ENCODE measurements around the gene CBX1.
"Not testable (repeated sequence)": the region's sequence is repeated elsewhere in the genome, so short reads cannot be mapped to it uniquely, and the experiment has no call there.

The CBX1 gene

DNA sequence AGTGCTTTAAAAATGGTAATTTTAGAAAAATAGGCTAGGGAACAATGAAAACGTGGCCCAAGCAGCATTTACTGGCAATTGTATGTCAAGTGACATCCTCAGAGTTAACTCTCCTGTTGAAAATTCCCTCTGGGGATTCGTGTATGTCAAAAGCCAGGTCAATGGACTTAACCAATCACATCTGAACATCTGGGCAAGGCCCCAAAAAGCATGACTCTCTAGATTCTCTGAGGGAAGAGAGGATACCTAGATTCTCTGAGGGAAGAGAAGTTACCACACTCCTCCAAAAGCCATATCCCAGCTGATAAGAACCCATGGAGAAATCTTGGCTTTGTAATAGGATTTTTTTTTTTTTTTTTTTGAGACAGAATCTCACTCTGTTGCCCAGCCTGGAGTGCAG lies 29.6 kb downstream of the CBX1 start:
- TF ChIP-seq, protein P1, sequence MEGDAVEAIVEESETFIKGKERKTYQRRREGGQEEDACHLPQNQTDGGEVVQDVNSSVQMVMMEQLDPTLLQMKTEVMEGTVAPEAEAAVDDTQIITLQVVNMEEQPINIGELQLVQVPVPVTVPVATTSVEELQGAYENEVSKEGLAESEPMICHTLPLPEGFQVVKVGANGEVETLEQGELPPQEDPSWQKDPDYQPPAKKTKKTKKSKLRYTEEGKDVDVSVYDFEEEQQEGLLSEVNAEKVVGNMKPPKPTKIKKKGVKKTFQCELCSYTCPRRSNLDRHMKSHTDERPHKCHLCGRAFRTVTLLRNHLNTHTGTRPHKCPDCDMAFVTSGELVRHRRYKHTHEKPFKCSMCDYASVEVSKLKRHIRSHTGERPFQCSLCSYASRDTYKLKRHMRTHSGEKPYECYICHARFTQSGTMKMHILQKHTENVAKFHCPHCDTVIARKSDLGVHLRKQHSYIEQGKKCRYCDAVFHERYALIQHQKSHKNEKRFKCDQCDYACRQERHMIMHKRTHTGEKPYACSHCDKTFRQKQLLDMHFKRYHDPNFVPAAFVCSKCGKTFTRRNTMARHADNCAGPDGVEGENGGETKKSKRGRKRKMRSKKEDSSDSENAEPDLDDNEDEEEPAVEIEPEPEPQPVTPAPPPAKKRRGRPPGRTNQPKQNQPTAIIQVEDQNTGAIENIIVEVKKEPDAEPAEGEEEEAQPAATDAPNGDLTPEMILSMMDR (conservative IDR thresholded peaks at IDR 0.05; ENCODE audit: low read length), result no peak
- peak; percentile 70 for DNase-seq (ENCODE audit: low read depth)
- no peak overlapping the region for H3K4me3 ChIP-seq (ENCODE audit: low read length)

DNA sequence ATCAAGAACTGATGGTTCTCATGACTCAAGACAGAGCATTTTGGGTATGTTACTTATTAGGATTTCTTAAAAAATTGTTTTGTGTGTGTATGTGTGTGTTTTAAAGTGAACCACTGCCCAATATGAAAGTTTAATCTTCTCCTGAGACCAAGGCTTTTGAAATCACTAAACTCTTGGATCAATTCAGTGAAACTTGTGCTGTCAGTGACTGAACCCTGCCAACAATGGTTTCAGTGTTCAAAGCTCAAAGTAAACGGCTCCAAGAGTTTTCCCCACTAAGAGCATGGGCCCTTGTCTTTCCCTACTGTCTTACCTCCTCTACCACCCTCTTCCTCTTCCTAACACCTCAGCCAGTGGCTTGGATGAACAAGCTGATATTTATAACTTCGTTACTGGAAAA lies 31.1 kb downstream of the CBX1 start:
- no peak overlapping the region for H3K4me3 ChIP-seq (ENCODE audit: low read length)
- TF ChIP-seq, protein P1 (conservative IDR thresholded peaks at IDR 0.05; ENCODE audit: low read length), result no peak
- DNase-seq (ENCODE audit: low read depth), result no peak

- no peak overlapping the region for H3K4me3 ChIP-seq (ENCODE audit: low read length)
- TF ChIP-seq, protein P1 (conservative IDR thresholded peaks at IDR 0.05; ENCODE audit: low read length), result peak; percentile 51
- peak; percentile 73 for DNase-seq (ENCODE audit: low read depth)
Observed at GRCh38 chr17:48068491-48068961, 32.8 kb downstream of the CBX1 start.

DNA sequence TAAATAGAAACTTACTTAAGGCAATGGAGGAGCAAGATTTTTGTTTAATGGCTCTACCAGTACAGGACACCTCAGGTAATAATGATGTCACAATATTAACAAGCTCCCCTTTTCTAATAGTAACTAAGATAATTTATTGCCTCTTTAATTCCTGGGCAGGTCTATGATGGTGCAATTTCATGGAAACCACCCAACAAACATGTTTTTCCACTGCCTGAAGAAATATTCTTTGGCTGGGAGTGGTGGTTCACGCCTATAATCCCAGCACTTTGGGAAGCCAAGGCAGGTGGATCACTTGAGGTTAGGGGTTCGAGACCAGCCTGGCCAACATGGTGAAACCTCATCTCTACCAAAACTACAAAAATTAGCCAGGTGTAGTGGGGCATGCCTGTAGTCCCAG lies 33.5 kb downstream of the CBX1 start:
- not testable (repeated sequence) for H3K4me3 ChIP-seq (ENCODE audit: low read length)
- DNase-seq (ENCODE audit: low read depth), result peak; percentile 46

DNA sequence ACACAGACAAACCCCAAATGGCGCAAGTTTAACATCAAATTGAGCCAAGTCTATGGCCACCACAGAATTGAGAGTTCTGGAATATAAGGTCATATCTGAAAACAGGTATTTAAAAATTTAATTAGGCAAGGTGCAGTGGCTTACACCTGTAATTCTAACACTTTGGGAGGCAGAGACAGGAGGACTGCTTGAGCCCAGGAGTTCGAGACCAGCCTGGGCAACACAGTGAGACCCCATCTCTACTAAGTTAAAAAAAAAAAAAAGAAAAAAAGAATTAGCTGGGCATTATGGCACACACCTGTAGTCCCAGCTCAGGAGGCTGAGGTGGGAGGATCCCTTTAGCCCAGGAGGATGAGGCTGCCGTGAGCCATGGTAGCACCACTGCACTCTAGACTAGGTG lies 34.0 kb downstream of the CBX1 start:
- TF ChIP-seq, protein P1 (conservative IDR thresholded peaks at IDR 0.05; ENCODE audit: low read length), result no peak
- no peak overlapping the region for H3K4me3 ChIP-seq (ENCODE audit: low read length)
- DNase-seq (ENCODE audit: low read depth), result no peak

- TF ChIP-seq, protein P1 (conservative IDR thresholded peaks at IDR 0.05; ENCODE audit: low read length), result no peak
- H3K4me3 ChIP-seq (ENCODE audit: low read length), result no peak overlapping the region
- no peak for DNase-seq (ENCODE audit: low read depth)
Observed at GRCh38 chr17:48066656-48067055, 34.6 kb downstream of the CBX1 start.

DNA sequence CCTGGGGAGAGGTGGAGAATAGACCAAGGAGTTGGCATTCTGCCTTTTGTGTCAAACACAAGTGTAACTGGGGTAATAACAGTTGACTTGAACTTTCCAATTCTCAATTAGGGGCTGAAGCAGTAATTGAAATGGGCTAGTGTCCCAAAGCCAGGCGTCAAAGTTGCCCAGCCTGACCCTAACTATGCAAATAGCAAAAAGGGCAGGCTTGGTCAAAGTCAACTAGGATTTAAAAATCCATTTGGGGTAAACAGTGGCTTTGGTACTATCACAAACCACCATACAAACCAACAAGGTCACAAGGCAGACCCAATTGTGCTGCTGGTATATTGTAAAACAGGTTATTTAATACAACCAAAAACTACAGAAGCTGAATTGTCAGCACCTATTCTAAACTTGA lies 35.1 kb downstream of the CBX1 start:
- TF ChIP-seq, protein P1 (conservative IDR thresholded peaks at IDR 0.05; ENCODE audit: low read length), result no peak
- no peak for DNase-seq (ENCODE audit: low read depth)
- no peak overlapping the region for H3K4me3 ChIP-seq (ENCODE audit: low read length)

- TF ChIP-seq, protein P1 (conservative IDR thresholded peaks at IDR 0.05; ENCODE audit: low read length), result no peak
- H3K4me3 ChIP-seq (ENCODE audit: low read length), result no peak overlapping the region
- no peak for DNase-seq (ENCODE audit: low read depth)
Observed at GRCh38 chr17:48064638-48065037, 36.6 kb downstream of the CBX1 start.
